Mononuclear cell (primary cell): Measurements from ENCODE around the gene CACNA1D. TPM values are rescaled to one million over a fixed set of nuclear protein-coding genes. Genes with fewer than 3 reads are reported as not detected.
"Not testable (repeated sequence)": the region's sequence is repeated elsewhere in the genome, so short reads cannot be mapped to it uniquely, and the experiment has no call there.

Source experiments
- H3K27me3 ChIP-seq: 2 replicates; pipeline ENCODE4 v1.6.0; 2011; ENCODE audit warnings: low read length, control low read depth; ENCODE audit not compliant: insufficient read depth
- H3K4me1 ChIP-seq: 2 replicates; pipeline ENCODE4 v1.5.1; 2011; ENCODE audit warnings: mild to moderate bottlenecking, low read length, control low read depth; ENCODE audit not compliant: insufficient read depth
- H3K4me3 ChIP-seq: 2 replicates; pipeline ENCODE4 v1.5.1; 2011; ENCODE audit warnings: mild to moderate bottlenecking, low read length, moderate library complexity
- H3K9me3 ChIP-seq: 2 replicates; pipeline ENCODE4 v1.5.1; 2011; ENCODE audit warnings: low read depth, mild to moderate bottlenecking, control low read depth, low read length
- total RNA-seq: library from RNA; depleted of rRNA; stranded (reverse); fragments of >200 nt; gene quantifications from one replicate; pipeline ENCODE4 v1.2.3, GENCODE V29; 2012

The CACNA1D gene
- total RNA-seq, 1 donor = 0.84 TPM

- H3K27me3 ChIP-seq = no peaks in the 10 kb centered on the region
- no peak overlapping the region for H3K4me3 ChIP-seq
- H3K4me1 ChIP-seq = no peaks in the 10 kb centered on the region
- H3K9me3 ChIP-seq = no peaks in the 10 kb centered on the region
These were observed 72.2 kb downstream of the CACNA1D start for GRCh38 chr3:53566461-53567145.

DNA sequence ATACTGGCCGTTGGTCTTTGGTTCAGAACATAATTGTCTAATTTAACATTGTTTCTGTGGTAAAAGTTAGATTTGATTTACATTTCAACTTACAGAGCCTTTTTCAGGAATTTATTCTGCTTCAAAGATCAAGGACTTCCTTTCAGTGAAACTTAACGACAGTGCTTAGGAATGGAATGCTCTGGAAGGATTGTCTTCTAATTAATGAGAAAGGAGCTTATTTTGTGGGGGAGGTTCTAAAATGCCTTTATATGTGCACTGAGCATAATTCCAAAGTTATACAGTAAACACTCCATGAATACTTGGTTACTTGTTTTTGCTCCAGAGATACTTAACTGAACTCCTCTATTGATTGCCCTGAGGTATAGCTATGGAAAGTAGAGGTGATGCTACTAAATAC lies 75.7 kb downstream of the CACNA1D start:
- H3K9me3 ChIP-seq = no peaks in the 10 kb centered on the region

DNA sequence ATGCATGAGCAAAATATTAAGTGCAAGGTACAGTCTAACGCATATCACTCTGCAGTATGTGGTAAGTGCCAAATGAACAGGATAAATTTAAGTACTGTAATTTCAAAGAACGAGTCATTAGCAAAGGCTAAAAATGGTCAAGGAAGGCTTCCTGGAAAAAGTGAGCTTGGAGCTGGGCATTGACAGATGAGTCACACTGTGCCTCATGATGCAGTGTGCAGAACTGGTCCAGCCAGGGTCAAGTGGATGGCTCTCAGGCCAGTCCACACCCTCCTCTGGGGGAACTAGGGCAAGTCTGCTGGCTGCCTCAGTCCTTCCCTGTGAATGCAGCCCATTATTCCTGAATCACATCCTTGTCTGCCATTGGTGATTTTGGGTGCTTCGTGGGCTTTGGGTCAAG lies 76.3 kb downstream of the CACNA1D start:
- Histone ChIP-seq H3K9me3 (no peaks in the 10 kb centered on the region), H3K27me3 (no peaks in the 10 kb centered on the region), H3K4me1 (no peaks in the 10 kb centered on the region), H3K4me3 (no peak overlapping the region)

More for the DNA sequence above, 75.7 kb downstream of the CACNA1D start:
- no peaks in the 10 kb centered on the region for H3K27me3 ChIP-seq
- H3K4me1 ChIP-seq = no peaks in the 10 kb centered on the region
- H3K4me3 ChIP-seq = no peak overlapping the region

GRCh38 chr3:53571264-53571663 lies 76.9 kb downstream of the CACNA1D start:
- Histone ChIP-seq H3K9me3 (no peaks in the 10 kb centered on the region), H3K4me3 (no peak overlapping the region), H3K27me3 (no peaks in the 10 kb centered on the region), H3K4me1 (no peaks in the 10 kb centered on the region)

DNA sequence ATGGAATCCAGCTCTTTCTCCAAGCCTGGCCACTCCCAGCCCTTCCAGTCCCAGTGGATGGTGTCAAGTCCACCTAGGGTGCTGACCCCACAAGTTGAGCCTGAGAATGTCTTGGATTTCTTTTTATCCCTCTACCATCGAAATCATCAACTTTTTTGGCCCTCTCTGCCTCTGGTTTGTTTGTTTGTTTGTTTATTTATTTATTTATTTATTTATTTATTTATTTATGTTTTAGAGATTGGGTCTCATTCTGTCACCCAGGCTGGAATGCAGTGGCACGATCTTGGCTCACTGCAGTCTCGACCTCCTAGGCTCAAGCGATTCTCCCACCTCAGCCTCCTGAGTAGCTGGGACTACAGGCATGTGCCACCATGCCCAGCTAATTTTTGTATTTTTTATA lies 77.8 kb downstream of the CACNA1D start:
- not testable (repeated sequence) for H3K4me1 ChIP-seq, H3K4me3 ChIP-seq, H3K27me3 ChIP-seq, H3K9me3 ChIP-seq

- H3K9me3 ChIP-seq = no peaks in the 10 kb centered on the region
- no peaks in the 10 kb centered on the region for H3K4me1 ChIP-seq
- H3K27me3 ChIP-seq = no peaks in the 10 kb centered on the region
- no peak overlapping the region for H3K4me3 ChIP-seq
These were observed 83.1 kb downstream of the CACNA1D start for GRCh38 chr3:53577506-53577905.

GRCh38 chr3:53579636-53580035 lies 85.2 kb downstream of the CACNA1D start:
- Histone ChIP-seq H3K4me3 (no peak overlapping the region), H3K27me3 (no peaks in the 10 kb centered on the region), H3K4me1 (no peaks in the 10 kb centered on the region), H3K9me3 (no peaks in the 10 kb centered on the region)

DNA sequence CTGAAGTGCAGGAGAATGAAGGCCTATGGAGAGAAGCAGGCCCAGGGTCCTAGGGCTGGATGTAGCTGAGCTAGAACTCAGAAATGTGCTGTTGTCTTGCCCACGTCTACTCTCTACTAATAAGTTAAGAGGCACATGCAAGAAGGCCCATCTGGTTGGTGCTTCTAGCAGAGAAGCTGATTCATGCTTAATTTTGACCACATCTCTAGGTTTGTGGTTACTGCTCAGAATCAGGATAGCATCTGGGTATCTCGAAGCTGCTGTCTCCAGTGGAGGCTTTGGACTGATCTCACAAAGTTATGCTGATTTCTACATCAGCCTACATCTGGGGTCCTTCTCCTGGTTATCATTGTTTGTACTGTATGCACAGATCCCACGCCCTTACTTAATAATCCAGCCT lies 87.3 kb downstream of the CACNA1D start:
- Histone ChIP-seq H3K9me3 (no peaks in the 10 kb centered on the region), H3K4me3 (no peak overlapping the region)

GRCh38 chr3:53583161-53583690 lies 88.8 kb downstream of the CACNA1D start:
- H3K27me3 ChIP-seq = no peaks in the 10 kb centered on the region
- H3K4me1 ChIP-seq = no peaks in the 10 kb centered on the region
- H3K4me3 ChIP-seq = no peak overlapping the region
- H3K9me3 ChIP-seq = no peaks in the 10 kb centered on the region

More for the DNA sequence above, 87.3 kb downstream of the CACNA1D start:
- H3K27me3 ChIP-seq = no peaks in the 10 kb centered on the region
- no peaks in the 10 kb centered on the region for H3K4me1 ChIP-seq

DNA sequence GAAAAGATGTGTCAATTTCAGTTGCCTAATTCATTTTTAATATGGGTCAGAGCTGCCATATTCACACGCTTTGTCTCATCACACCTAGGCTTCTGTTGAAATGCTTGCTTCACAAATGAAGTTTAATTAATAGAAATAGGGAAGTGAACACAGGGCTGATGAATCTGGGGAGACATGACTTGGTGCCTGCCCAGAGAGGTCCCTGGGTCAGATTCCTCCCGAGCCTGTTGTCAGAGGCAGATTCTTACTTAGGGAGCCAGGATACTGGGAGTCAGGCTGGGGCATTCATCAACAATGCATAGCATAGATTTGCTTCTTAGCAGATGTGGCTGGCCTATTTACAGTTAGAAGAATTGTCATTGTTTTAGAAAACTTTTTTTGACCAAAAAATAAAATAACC lies 90.6 kb downstream of the CACNA1D start:
- no peaks in the 10 kb centered on the region for H3K9me3 ChIP-seq
- H3K4me1 ChIP-seq = no peaks in the 10 kb centered on the region
- H3K4me3 ChIP-seq = no peak overlapping the region
- no peaks in the 10 kb centered on the region for H3K27me3 ChIP-seq

GRCh38 chr3:53585627-53586026 lies 91.2 kb downstream of the CACNA1D start:
- H3K4me3 ChIP-seq = no peak overlapping the region
- H3K4me1 ChIP-seq = no peaks in the 10 kb centered on the region
- H3K27me3 ChIP-seq = no peaks in the 10 kb centered on the region
- H3K9me3 ChIP-seq = no peaks in the 10 kb centered on the region

- H3K9me3 ChIP-seq = no peaks in the 10 kb centered on the region
- no peak overlapping the region for H3K4me3 ChIP-seq
- no peaks in the 10 kb centered on the region for H3K4me1 ChIP-seq
- no peaks in the 10 kb centered on the region for H3K27me3 ChIP-seq
These were observed 93.7 kb downstream of the CACNA1D start for GRCh38 chr3:53588122-53588521.

DNA sequence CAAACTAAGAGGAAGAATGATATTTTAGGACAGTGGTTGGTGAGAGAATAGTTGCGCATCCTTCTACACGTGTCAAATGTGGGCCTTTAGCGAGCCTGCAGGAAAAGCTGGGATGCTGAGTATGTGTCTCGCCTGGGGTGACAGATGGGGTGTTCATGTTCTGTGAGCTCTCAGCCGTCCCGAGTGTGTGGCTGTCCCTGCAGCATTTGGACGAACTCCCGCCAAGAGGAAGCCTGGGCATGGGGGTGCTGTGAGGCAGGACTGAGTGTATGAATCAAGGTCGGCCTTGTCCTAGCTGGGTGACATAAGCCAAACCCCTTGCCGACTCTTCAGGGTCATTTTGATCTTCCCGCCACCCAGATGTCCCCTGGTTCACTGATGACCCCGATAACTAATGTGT lies 94.8 kb downstream of the CACNA1D start:
- no peak overlapping the region for H3K4me3 ChIP-seq
- no peaks in the 10 kb centered on the region for H3K4me1 ChIP-seq
- no peaks in the 10 kb centered on the region for H3K9me3 ChIP-seq
- H3K27me3 ChIP-seq = no peaks in the 10 kb centered on the region

DNA sequence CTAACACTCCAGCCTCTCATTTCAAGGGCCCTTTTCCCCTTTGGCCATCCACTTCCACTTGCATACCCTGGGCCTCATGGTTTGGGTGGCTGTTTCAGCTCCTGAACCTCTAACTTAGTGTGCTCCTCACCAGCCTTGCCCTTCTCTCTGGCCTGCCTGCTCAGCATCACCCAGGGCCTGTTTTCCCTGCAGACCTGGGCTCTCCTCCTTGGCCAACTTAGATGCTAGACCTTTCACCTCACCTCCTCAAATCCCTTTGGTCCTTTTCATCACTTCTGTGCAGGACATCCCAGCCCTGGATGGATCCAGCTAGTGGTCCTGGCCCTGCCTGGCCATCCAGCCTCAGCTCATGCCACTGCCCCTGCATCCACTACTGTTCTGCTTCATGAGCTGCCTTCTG lies 95.4 kb downstream of the CACNA1D start:
- no peaks in the 10 kb centered on the region for H3K4me1 ChIP-seq
- no peak overlapping the region for H3K4me3 ChIP-seq
- no peaks in the 10 kb centered on the region for H3K27me3 ChIP-seq
- no peaks in the 10 kb centered on the region for H3K9me3 ChIP-seq

DNA sequence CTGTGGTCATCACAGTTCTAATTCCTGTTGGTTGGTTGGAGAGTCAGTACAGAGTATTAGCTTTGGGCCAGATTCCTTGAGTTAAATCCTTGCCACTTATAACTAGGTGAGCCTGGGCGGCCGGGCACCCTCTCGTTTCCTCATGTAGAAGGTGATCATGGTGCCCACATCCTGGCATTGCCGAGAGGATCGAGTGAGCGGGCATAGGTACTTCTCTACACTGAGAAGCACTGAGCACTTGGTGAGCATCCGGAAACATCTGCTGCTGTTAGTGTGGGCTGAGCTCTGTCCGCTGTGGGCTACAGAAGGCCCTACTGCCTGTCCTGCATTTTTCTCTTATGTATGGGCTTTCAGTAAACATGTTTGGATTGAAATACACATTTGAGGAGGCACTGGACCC lies 96.2 kb downstream of the CACNA1D start:
- no peaks in the 10 kb centered on the region for H3K9me3 ChIP-seq

GRCh38 chr3:53591646-53592045 lies 97.2 kb downstream of the CACNA1D start:
- Histone ChIP-seq H3K4me1 (no peaks in the 10 kb centered on the region), H3K4me3 (no peak overlapping the region), H3K27me3 (no peaks in the 10 kb centered on the region), H3K9me3 (no peaks in the 10 kb centered on the region)

More for the DNA sequence above, 96.2 kb downstream of the CACNA1D start:
- no peaks in the 10 kb centered on the region for H3K4me1 ChIP-seq
- no peaks in the 10 kb centered on the region for H3K27me3 ChIP-seq
- H3K4me3 ChIP-seq = no peak overlapping the region
